DOHH2 (cell line): Measurements from ENCODE around the gene AWAT2.

Source experiments
- H3F3A ChIP-seq: fragments of 200-600 bp; sonication (generic), shearing (Covaris generic); 2 replicates; pipeline ENCODE4 v1.6.0; 2016; ENCODE audit warnings: antibody characterized with exemption, mild to moderate bottlenecking; ENCODE audit not compliant: control insufficient read depth, insufficient read depth
- H3K27ac ChIP-seq: fragments of 200-600 bp; sonication (generic); 2 replicates; pipeline ENCODE4 v1.5.1; 2014; ENCODE audit warnings: low read depth, mild to moderate bottlenecking, low read length, moderate library complexity
- H3K27me3 ChIP-seq: fragments of 200-600 bp; sonication (generic); 2 replicates; pipeline ENCODE4 v1.6.1; 2014; ENCODE audit warnings: mild to moderate bottlenecking, low read length, mixed read lengths; ENCODE audit not compliant: control insufficient read depth
- H3K36me3 ChIP-seq: fragments of 200-600 bp; sonication (generic); 2 replicates; pipeline ENCODE4 v1.6.1; 2014; ENCODE audit warnings: mild to moderate bottlenecking, low read length, moderate library complexity, mixed read lengths; ENCODE audit not compliant: control insufficient read depth
- H3K4me1 ChIP-seq: fragments of 200-600 bp; sonication (generic); 2 replicates; pipeline ENCODE4 v1.6.1; 2014; ENCODE audit warnings: mild to moderate bottlenecking, low read length, mixed read lengths; ENCODE audit not compliant: control insufficient read depth
- H3K4me2 ChIP-seq: fragments of 200-600 bp; sonication (generic); 2 replicates; pipeline ENCODE4 v1.6.0; 2014; ENCODE audit warnings: mild to moderate bottlenecking, low read length, moderate library complexity
- H3K4me3 ChIP-seq: fragments of 200-600 bp; sonication (generic); 2 replicates; pipeline ENCODE4 v1.5.1; 2014; ENCODE audit warnings: mild to moderate bottlenecking, low read length, mixed read lengths
- H3K79me2 ChIP-seq: fragments of 200-600 bp; sonication (generic); 2 replicates; pipeline ENCODE4 v1.6.1; 2014; ENCODE audit warnings: mild to moderate bottlenecking, low read length, mixed read lengths; ENCODE audit not compliant: control insufficient read depth
- H3K9me2 ChIP-seq: fragments of 200-600 bp; sonication (generic); replicated peaks from 2 replicates; pipeline ENCODE4 v1.6.1; 2014; ENCODE audit warnings: mild to moderate bottlenecking, low read length, mixed read lengths; ENCODE audit not compliant: control insufficient read depth
- H3K9me3 ChIP-seq: fragments of 200-600 bp; sonication (generic); 2 replicates; pipeline ENCODE4 v1.6.1; 2014; ENCODE audit warnings: antibody characterized with exemption, low read length, mixed read lengths; ENCODE audit not compliant: control insufficient read depth, insufficient read depth
- H4K20me1 ChIP-seq: fragments of 200-600 bp; sonication (generic); 2 replicates; pipeline ENCODE4 v1.6.0; 2014; ENCODE audit warnings: low read depth, mild to moderate bottlenecking, antibody characterized with exemption, low read length, moderate library complexity; ENCODE audit not compliant: control insufficient read depth, insufficient read depth
- CTCF ChIP-seq: fragments of 200-600 bp; sonication (generic); IDR thresholded peaks from one replicate; pipeline ENCODE4 v1.5.1; 2014; ENCODE audit warnings: antibody characterized with exemption, mild to moderate bottlenecking, low read depth, low read length; ENCODE audit not compliant: poor library complexity, severe bottlenecking
- EZH2phosphoT487 ChIP-seq: fragments of 200-600 bp; sonication (generic); IDR thresholded peaks from 2 replicates; pipeline ENCODE4 v1.6.1; 2017; ENCODE audit warnings: borderline replicate concordance, mild to moderate bottlenecking, antibody characterized with exemption, low read length, moderate library complexity, mixed read lengths

Gene AWAT2

GRCh38 chrX:70089604-70090297 is 40.0 kb upstream of the AWAT2 start:
- Histone ChIP-seq H3K27me3 (no peaks in the 10 kb centered on the region), H3K9me2 (no peaks in the 10 kb centered on the region), H3K9me3 (no peaks in the 10 kb centered on the region), H3K4me2 (no peak overlapping the region), H4K20me1 (no peaks in the 10 kb centered on the region), H3K4me1 (no peaks in the 10 kb centered on the region), H3K4me3 (no peak overlapping the region), H3K79me2 (no peaks in the 10 kb centered on the region), H3F3A (no peaks in the 10 kb centered on the region), H3K36me3 (no peaks in the 10 kb centered on the region), H3K27ac (no peak overlapping the region)
- no peak for TF ChIP-seq EZH2phosphoT487

DNA sequence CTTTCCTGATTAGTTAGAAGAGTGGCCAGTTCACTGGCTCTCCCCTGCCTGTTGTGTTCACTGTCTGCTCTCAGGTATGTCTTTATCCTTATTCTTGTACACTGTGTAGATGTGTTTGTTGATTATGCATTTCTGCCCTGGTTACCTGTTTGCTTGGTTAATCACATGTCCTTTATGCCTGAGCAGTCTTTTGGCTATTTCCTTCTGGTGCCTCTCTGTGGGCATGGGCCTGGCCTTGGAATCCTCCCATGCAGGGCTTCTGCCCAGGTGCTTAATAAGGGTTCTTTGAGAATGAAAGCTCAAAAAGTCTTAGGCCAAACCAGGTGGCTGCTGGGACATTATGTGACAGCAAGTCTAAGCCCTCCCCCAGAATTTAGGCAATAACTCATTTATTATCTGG is 39.0 kb upstream of the AWAT2 start:
- Histone ChIP-seq H3K4me2 (no peak overlapping the region), H3K27ac (no peak overlapping the region), H3K79me2 (no peaks in the 10 kb centered on the region), H3K36me3 (no peaks in the 10 kb centered on the region), H3K27me3 (no peaks in the 10 kb centered on the region), H3K9me2 (no peaks in the 10 kb centered on the region), H4K20me1 (no peaks in the 10 kb centered on the region), H3F3A (no peaks in the 10 kb centered on the region), H3K9me3 (no peaks in the 10 kb centered on the region), H3K4me3 (no peak overlapping the region), H3K4me1 (no peaks in the 10 kb centered on the region)
- TF ChIP-seq CTCF (no peak), EZH2phosphoT487 (no peak)

DNA sequence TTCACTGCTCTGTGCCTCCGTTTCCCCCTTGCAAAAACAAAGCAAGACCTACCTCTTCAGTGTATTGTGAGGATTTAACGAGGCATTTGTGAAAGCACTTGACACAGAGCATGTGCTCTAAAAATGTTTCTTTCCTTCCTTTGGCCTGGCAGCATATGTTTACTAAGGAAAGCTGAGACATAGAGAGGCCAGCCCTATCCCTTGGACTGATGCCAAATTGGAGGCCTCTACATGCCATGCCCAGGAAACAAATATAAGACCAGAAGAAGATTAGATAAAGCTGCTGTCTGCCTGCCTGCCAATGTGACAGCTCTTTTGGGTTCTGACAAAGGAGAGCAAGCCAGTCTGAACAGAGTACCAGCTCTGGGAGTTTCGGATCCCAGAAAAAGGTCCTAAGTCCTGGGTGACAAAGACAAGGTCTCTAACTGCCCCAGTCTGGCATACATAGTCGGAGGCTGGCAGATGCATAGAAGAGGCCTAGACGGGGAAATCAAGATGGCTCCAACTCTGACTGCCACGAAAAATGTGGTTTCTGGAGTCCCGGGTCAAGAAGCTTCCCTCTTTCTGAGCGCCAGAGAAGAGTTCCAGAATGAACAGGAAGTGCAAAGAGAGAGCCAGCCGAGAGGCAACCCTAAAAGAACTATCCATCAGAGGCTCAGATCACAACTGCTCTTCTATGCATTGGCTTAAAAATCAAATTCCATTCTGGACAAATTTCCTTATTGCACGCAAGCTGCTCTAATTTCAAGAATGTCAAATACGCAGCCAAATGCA is 38.3 kb upstream of the AWAT2 start:
- TF ChIP-seq EZH2phosphoT487 (no peak), CTCF (no peak)
- Histone ChIP-seq H3K9me2 (no peaks in the 10 kb centered on the region), H3K27ac (no peak overlapping the region), H3K4me2 (no peak overlapping the region), H3K4me3 (no peak overlapping the region), H3F3A (no peaks in the 10 kb centered on the region), H3K27me3 (no peaks in the 10 kb centered on the region), H3K4me1 (no peaks in the 10 kb centered on the region), H4K20me1 (no peaks in the 10 kb centered on the region), H3K36me3 (no peaks in the 10 kb centered on the region), H3K9me3 (no peaks in the 10 kb centered on the region), H3K79me2 (no peaks in the 10 kb centered on the region)
